Stomach (tissue), 9 donors: ENCODE measurements around the gene UHRF1. TPM values are rescaled to one million over a fixed set of nuclear protein-coding genes. Genes with fewer than 3 reads are reported as not detected.

Source experiments
- DNase-seq, 2 donors: peaks; one replicate each; pipeline versions ENCODE4 v3.0.0 to v3.0.0-alpha.2; 2013 to 2019
- H3K27ac ChIP-seq, 5 donors: fragments of 200-600 bp in 4 of 5; sonication (generic) in 4 of 5; one replicate each; pipeline ENCODE4 v1.5.1; 2013 to 2019; ENCODE audit warnings: mild to moderate bottlenecking in 1 of 5, moderate library complexity in 1 of 5
- H3K27me3 ChIP-seq, 3 donors: fragments of 200-600 bp; sonication (generic); one replicate each; pipeline ENCODE4 v1.5.1; 2017 to 2019; ENCODE audit warnings: mixed run types in 1 of 3
- H3K36me3 ChIP-seq, 4 donors: fragments of 200-600 bp; sonication (generic); 1 replicate in 3 of 4; 2 replicates in 1 of 4; pipeline ENCODE4 v1.5.1; 2016 to 2019
- H3K4me1 ChIP-seq, 4 donors: fragments of 200-600 bp; sonication (generic); one replicate each; pipeline ENCODE4 v1.5.1; 2016 to 2019
- H3K4me3 ChIP-seq, 4 donors: fragments of 200-600 bp; sonication (generic) in 3 of 4; one replicate each; pipeline ENCODE4 v1.5.1; 2016 to 2019; ENCODE audit warnings: mild to moderate bottlenecking in 1 of 4
- H3K9me3 ChIP-seq, 4 donors: fragments of 200-600 bp; sonication (generic); one replicate each; pipeline ENCODE4 v1.5.1; 2016 to 2019
- EP300 ChIP-seq: sonication (generic); formaldehyde crosslinking; IDR thresholded peaks from one replicate; pipeline ENCODE4 v1.6.1; 2017; ENCODE audit warnings: antibody characterized with exemption
- POLR2A ChIP-seq, 4 donors: fragments of 450-650 bp; IDR thresholded peaks; one replicate each; pipeline ENCODE4 v1.6.1; 2016; ENCODE audit warnings: antibody characterized with exemption in 4 of 4, control low read depth in 2 of 4, mild to moderate bottlenecking in 1 of 4, moderate library complexity in 1 of 4
- POLR2AphosphoS5 ChIP-seq, 3 donors: sonication (generic); formaldehyde crosslinking; IDR thresholded peaks; one replicate each; pipeline ENCODE4 v1.6.1; 2016; ENCODE audit warnings: antibody characterized with exemption in 3 of 3
- WGBS, 5 donors: extraction: QIAGEN DNeasy Blood & Tissue Kit in 3 of 5; methylation state at CpG; one replicate each; pipeline versions ENCODE4 v1.1.5 to v1.1.7; 2013 to 2018; 5-methylcytosine and 5-hydroxymethylcytosine counted together
- intact Hi-C: fragments of 100-400 bp; cut with DNase I; formaldehyde crosslinking; loops from one replicate; pipeline ENCODE4 v1.15.1; 2023; ENCODE audit warnings: low total_unique reads
- polyA plus RNA-seq, 3 donors: library from polyadenylated mRNA; stranded (reverse); fragments of 200-250 nt; gene quantifications; one replicate each; pipeline ENCODE4 v1.2.3, GENCODE V29; 2013
- total RNA-seq, 5 donors: library from RNA; depleted of rRNA; stranded (reverse); fragments of >200 nt; gene quantifications; one replicate each; pipeline versions ENCODE4 v1.1.0 to v1.2.3, GENCODE V29; 2014 to 2016
- TF ChIP-seq, protein P1 (sequence below), 7 experiments: fragments of 450-650 bp in 4 of 7; fragments of 200-600 bp in 3 of 7; sonication (generic) in 3 of 7; IDR thresholded peaks; one replicate each; pipeline ENCODE4 v1.5.1; 2016 to 2019; ENCODE audit warnings: antibody characterized with exemption in 7 of 7, control low read depth in 2 of 7, mild to moderate bottlenecking in 1 of 7
- donor health status: healthy with polysubstance abuse.
- donor health status: Bipolar disorder and iron deficiency.
- donor health status: healthy.

UHRF1 gene
- total and polyA plus RNA-seq, 8 donors: 0.58 to 20.5 (median 4.1) TPM

DNA sequence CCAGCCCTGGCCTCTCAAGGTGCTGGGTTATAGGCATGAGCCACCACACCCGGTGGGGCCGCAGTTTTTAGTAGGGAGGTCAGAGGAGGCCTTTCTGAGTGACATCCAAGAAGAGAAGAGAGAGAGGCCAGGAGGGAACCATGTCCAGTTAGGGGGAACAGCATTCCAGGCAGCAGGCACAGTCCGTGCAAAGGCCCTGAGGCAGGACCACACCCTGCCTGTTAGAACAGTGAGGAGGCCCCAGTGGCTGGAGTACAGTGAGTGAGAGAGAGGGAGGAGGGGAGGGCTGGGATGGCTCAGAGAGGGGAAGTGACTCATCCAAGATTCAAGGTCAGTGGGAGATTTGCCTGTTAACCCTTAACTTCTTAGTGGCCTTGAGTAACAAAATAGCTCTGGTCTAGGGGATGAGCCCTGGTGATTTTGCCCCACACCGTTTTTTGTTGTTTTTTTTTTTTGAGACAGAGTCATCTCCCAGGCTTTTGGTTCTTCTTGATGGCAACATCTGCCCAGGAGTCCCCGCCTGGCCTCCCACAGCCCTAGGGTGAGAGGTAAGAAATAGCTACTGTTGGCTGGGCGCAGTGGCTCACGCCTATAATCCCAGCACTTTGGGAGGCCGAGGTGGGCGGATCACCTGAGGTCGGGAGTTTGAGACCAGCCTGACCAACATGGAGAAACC lies 39.1 kb upstream of the UHRF1 start:
- TF ChIP-seq, protein P1, sequence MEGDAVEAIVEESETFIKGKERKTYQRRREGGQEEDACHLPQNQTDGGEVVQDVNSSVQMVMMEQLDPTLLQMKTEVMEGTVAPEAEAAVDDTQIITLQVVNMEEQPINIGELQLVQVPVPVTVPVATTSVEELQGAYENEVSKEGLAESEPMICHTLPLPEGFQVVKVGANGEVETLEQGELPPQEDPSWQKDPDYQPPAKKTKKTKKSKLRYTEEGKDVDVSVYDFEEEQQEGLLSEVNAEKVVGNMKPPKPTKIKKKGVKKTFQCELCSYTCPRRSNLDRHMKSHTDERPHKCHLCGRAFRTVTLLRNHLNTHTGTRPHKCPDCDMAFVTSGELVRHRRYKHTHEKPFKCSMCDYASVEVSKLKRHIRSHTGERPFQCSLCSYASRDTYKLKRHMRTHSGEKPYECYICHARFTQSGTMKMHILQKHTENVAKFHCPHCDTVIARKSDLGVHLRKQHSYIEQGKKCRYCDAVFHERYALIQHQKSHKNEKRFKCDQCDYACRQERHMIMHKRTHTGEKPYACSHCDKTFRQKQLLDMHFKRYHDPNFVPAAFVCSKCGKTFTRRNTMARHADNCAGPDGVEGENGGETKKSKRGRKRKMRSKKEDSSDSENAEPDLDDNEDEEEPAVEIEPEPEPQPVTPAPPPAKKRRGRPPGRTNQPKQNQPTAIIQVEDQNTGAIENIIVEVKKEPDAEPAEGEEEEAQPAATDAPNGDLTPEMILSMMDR (IDR thresholded peaks at IDR 0.05): no peak
- TF ChIP-seq POLR2AphosphoS5 (IDR thresholded peaks at IDR 0.05): peak in 1 of 3 donors; percentile 34
- DNase-seq: peak; percentile 42 to 54
- Histone ChIP-seq H3K9me3 (no peaks in the 10 kb centered on the region), H3K27me3 (no peaks in the 10 kb centered on the region), H3K4me3 (no peak overlapping the region), H3K4me1 (peaks cover 6 to 40% (median 17%) of the 10 kb centered on the region in 4 donors), H3K27ac (peak overlapping the region in 1 of 5 donors; percentile 46), H3K36me3 (no peaks in the 10 kb centered on the region)
- 72 to 80% (median 74%) methylated on average over 10 of the region's 10 CpGs for WGBS, 5 donors
- intact Hi-C loops: loop anchor here (5.0 kb wide), 2 partner anchors 42 to 162 kb away; no protein-coding TSS in a partner anchor

DNA sequence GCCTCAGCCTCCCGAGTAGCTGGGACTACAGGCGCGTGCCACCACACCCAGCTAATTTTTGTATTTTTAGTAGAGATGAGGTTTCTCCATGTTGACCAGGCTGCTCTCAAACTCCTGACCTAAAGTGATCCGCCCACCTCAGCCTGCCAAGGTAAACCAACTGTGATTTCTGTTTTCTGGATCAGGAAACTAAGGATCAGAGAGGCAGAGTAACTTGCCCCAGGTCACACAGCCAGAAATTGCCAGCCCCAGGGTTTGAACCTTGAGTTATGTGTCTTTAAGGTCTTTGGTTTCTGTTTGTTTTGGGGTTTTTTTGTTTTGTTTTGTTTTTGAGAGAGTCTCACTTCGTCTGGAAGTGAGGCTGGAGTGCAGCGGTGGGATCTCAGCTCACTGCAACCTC lies 37.6 kb upstream of the UHRF1 start:
- no peaks in the 10 kb centered on the region for H3K9me3 ChIP-seq
- intact Hi-C loops: loop anchor here (5.0 kb wide), 2 partner anchors 41 to 161 kb away; no protein-coding TSS in a partner anchor
- TF ChIP-seq POLR2A (IDR thresholded peaks at IDR 0.05): no peak
- no peak for TF ChIP-seq EP300
- TF ChIP-seq POLR2AphosphoS5 (IDR thresholded peaks at IDR 0.05): no peak
- TF ChIP-seq, protein P1 (IDR thresholded peaks at IDR 0.05): no peak
- 52 to 83% (median 70%) methylated on average over 6 of the region's 6 CpGs for WGBS, 5 donors
- no peaks in the 10 kb centered on the region for H3K27me3 ChIP-seq
- H3K27ac ChIP-seq: no peak overlapping the region
- no peak for DNase-seq
- no peaks in the 10 kb centered on the region for H3K36me3 ChIP-seq
- H3K4me1 ChIP-seq: peaks cover 2 to 26% (median 7%) of the 10 kb centered on the region in 4 donors
- no peak overlapping the region for H3K4me3 ChIP-seq

DNA sequence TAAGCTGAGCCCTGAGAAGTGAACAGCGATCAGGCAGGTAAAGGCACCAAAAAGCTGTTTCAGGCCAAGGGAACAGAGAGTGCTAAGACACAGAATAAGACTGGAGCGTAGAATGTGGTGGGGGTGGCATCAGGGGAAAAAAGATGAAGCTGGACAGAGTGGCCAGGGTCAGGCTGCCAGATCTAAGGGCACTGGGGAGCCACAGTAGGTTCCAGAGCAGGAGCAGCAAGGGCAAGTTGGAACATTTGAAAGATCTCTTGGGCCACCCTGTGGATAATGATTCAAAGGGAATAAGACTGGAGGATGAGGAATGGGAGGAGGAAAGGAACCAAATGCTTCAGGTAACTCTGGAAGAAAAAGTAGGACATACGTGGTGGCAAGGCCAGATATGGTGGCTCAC lies 35.4 kb upstream of the UHRF1 start:
- Histone ChIP-seq H3K27ac (no peak overlapping the region), H3K4me1 (peaks cover 0 to 32% (median 10%) of the 10 kb centered on the region in 4 donors), H3K4me3 (no peak overlapping the region), H3K27me3 (peaks cover 0 to 14% (median 0%) of the 10 kb centered on the region in 3 donors), H3K9me3 (no peaks in the 10 kb centered on the region), H3K36me3 (no peaks in the 10 kb centered on the region)
- TF ChIP-seq POLR2A (IDR thresholded peaks at IDR 0.05) (no peak), EP300 (no peak), POLR2AphosphoS5 (IDR thresholded peaks at IDR 0.05) (no peak)
- TF ChIP-seq, protein P1 (IDR thresholded peaks at IDR 0.05): no peak
- intact Hi-C loops: loop anchor here (5.0 kb wide), 2 partner anchors 38 to 158 kb away; no protein-coding TSS in a partner anchor
- 82 to 91% (median 87%) methylated on average over 3 of the region's 3 CpGs for WGBS, 5 donors
- DNase-seq: no peak

DNA sequence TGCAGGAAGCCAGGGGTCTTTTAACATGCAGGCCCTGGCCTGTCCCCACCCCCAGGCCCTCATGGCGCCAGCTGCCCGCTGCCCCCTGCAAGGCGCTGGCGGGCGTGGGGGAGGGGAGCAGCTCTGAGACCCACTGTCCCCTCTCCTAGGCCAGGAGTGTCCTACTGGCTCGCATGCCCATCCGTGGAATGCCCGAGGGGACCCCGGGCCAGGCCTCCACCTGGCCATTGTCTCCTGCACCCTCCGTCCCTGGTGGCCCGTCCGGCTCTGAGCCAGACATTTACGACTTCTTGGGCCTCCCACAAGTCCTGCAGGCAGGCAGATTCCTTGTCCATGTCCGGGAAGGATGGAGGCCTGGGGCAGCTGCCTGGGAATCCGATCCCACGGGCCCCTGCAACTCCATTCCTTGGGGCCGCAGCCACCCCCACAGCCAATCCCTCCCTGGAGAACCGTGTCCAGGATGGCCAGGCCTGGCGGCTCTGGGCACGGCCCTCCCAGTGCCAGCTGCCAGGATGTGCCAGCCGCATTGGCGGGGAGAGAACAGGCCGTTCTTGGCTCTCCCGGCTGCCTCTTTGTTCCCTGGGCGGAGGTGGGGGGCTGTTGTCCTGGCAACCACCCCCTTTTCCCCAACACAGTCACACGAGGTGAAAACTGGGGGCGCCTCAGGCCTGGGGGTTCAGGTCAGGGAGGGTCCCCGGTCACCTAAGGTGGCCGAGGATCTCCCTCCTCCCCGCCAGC lies 31.4 kb upstream of the UHRF1 start:
- peaks cover 0 to 14% (median 0%) of the 10 kb centered on the region in 3 donors for H3K27me3 ChIP-seq
- TF ChIP-seq EP300 (peak; percentile 29), POLR2A (IDR thresholded peaks at IDR 0.05) (no peak), POLR2AphosphoS5 (IDR thresholded peaks at IDR 0.05) (peak in 1 of 3 donors; percentile 12)
- TF ChIP-seq, protein P1 (IDR thresholded peaks at IDR 0.05): no peak
- H3K4me1 ChIP-seq: peaks cover 0 to 16% (median 10%) of the 10 kb centered on the region in 4 donors
- intact Hi-C loops: no loop called here
- no peaks in the 10 kb centered on the region for H3K36me3 ChIP-seq
- peak in 1 of 2 donors; percentile 31 for DNase-seq
- 36 to 59% (median 52%) methylated on average over 14 to 30 of the region's 30 CpGs for whole genome bisulfite sequencing, 5 donors
- H3K27ac ChIP-seq: peak overlapping the region in 3 of 5 donors; percentile 53 to 57 (median 54)
- H3K9me3 ChIP-seq: no peaks in the 10 kb centered on the region
- H3K4me3 ChIP-seq: no peak overlapping the region
